Panc1 (cell line): ENCODE data around the gene RHOT2. TPM values are rescaled to one million over a fixed set of nuclear protein-coding genes. Genes with fewer than 3 reads are reported as not detected.

Source experiments
- ATAC-seq: fragments of 200-7000 bp; cut with Tn5 transposase; 2 replicates; pipeline ENCODE4 v1.9.1; 2020; ENCODE audit warnings: mild to moderate bottlenecking, moderate library complexity
- BruUV-seq: library from RNA; stranded (reverse); fragments of 400-500 nt; replicated peaks from 2 replicates; lab custom pipeline; 2021; lab: Mats Ljungman, UMichigan
- CTCF ChIA-PET: fragments of 300-600 bp; sonication (Branson Sonifier 250); formaldehyde crosslinking; loops from one replicate; lab custom pipeline; 2022; ENCODE audit warnings: antibody characterized with exemption; lab: Charles Lee
- POLR2A ChIA-PET: fragments of 300-600 bp; sonication (Branson Sonifier 250); formaldehyde crosslinking; loops from one replicate; lab custom pipeline; 2022; ENCODE audit warnings: antibody characterized with exemption; lab: Charles Lee
- DNase-seq: peaks from one replicate; pipeline ENCODE4 v3.0.0-alpha.2; 2010; ENCODE audit warnings: low read depth, low spot score
- H3K27ac ChIP-seq: 2 replicates; pipeline ENCODE4 v1.5.1; 2011; ENCODE audit warnings: mild to moderate bottlenecking, low read length, inconsistent platforms
- H3K27me3 ChIP-seq: fragments of 200-500 bp; sonication (Bioruptor generic); 2 replicates; pipeline ENCODE4 v1.6.0; 2014; ENCODE audit warnings: low read length, inconsistent platforms; ENCODE audit not compliant: control insufficient read depth, insufficient read depth
- H3K36me3 ChIP-seq: fragments of 200-500 bp; sonication (Bioruptor generic); 2 replicates; pipeline ENCODE4 v1.5.1; 2014; ENCODE audit warnings: inconsistent platforms, mild to moderate bottlenecking, low read length, moderate library complexity; ENCODE audit not compliant: control insufficient read depth, insufficient read depth
- H3K4me1 ChIP-seq: 2 replicates; pipeline ENCODE4 v1.5.1; 2011; ENCODE audit warnings: inconsistent platforms, mild to moderate bottlenecking, low read length, moderate library complexity; ENCODE audit not compliant: control insufficient read depth, insufficient read depth
- H3K4me3 ChIP-seq, 2 experiments: 2 replicates each; pipeline ENCODE4 v1.5.1; 2011 to 2012; ENCODE audit warnings: low read depth in 2 of 2, low read length in 2 of 2, mild to moderate bottlenecking in 2 of 2, inconsistent platforms in 1 of 2, moderate library complexity in 1 of 2
- H3K9me3 ChIP-seq: fragments of 200-500 bp; sonication (Bioruptor generic); 2 replicates; pipeline ENCODE4 v1.5.1; 2014; ENCODE audit warnings: low read depth, mild to moderate bottlenecking, inconsistent platforms, low read length, moderate library complexity; ENCODE audit not compliant: control insufficient read depth, insufficient read depth
- POLR2AphosphoS5 ChIP-seq: IDR thresholded peaks from 2 replicates; pipeline ENCODE4 v1.6.1; 2012; ENCODE audit warnings: mild to moderate bottlenecking, low read depth, low read length, moderate library complexity
- REST ChIP-seq, 2 experiments: IDR thresholded peaks; 2 replicates each; pipeline ENCODE4 v1.6.1; 2011 to 2012; ENCODE audit warnings: low read depth in 2 of 2, control low read depth in 1 of 2, low read length in 1 of 2, mild to moderate bottlenecking in 1 of 2, moderate library complexity in 1 of 2; ENCODE audit not compliant: insufficient read depth in 1 of 2
- SIN3A ChIP-seq: IDR thresholded peaks from 2 replicates; pipeline ENCODE4 v1.6.1; 2012; ENCODE audit warnings: low read depth, mild to moderate bottlenecking, low read length, moderate library complexity, borderline replicate concordance; ENCODE audit not compliant: insufficient read depth
- in situ Hi-C: cut with HindIII; loops from 2 replicates; pipeline ENCODE4 v1.10.0; 2016; ENCODE audit warnings: low sequenced_read_pairs, low pct_unique_long_range_greater_than_20kb
- intact Hi-C: fragments of 100-400 bp; cut with micrococcal nuclease; formaldehyde crosslinking; loops from one replicate; pipeline ENCODE4 v1.10.0; 2022; ENCODE audit not compliant: unreplicated experiment
- total RNA-seq: library from RNA; stranded (reverse); gene quantifications from one replicate; pipeline ENCODE4 v1.2.1, GENCODE V29; 2021; ENCODE audit not compliant: unreplicated experiment

The RHOT2 gene
- total RNA-seq, 1 experiment from 2014 or later: 195 TPM

- peaks cover 55% of the 10 kb centered on the region for H3K4me1 ChIP-seq
- H3K36me3 ChIP-seq: no peaks in the 10 kb centered on the region; the same call in 1 of the 2 replicates
- H3K9me3 ChIP-seq: no peaks in the 10 kb centered on the region
- CTCF ChIA-PET: interaction anchor here (0.6 to 1.1 kb wide), 2 partner anchors 69 to 1251 kb away, joined by 3 to 4 read pairs; no protein-coding TSS in a partner anchor
- POLR2A ChIA-PET: interaction anchor here (0.6 kb wide), 2 partner anchors 327 to 336 kb away, joined by 3 to 4 read pairs; no protein-coding TSS in a partner anchor
- intact Hi-C loops (no loop called here), in situ Hi-C loops (no loop called here)
- no peak for DNase-seq
- H3K4me3 ChIP-seq: peak overlapping the region; percentile 65 to 80
- H3K27me3 ChIP-seq: no peaks in the 10 kb centered on the region
- H3K27ac ChIP-seq: peak overlapping the region; percentile 88
- ATAC-seq: no peak
- BruUV-seq: no TSS peak
- TF ChIP-seq REST (IDR thresholded peaks at IDR 0.05; ENCODE audit: insufficient read depth in 1 of 2, low read depth in 2 of 2, low read length in 1 of 2) (no peak), POLR2AphosphoS5 (no peak; the same call in 1 of the 2 replicates), SIN3A (no peak)
Measured at GRCh38 chr16:716200-716568, 48.3 kb downstream of the RHOT2 start.

DNA sequence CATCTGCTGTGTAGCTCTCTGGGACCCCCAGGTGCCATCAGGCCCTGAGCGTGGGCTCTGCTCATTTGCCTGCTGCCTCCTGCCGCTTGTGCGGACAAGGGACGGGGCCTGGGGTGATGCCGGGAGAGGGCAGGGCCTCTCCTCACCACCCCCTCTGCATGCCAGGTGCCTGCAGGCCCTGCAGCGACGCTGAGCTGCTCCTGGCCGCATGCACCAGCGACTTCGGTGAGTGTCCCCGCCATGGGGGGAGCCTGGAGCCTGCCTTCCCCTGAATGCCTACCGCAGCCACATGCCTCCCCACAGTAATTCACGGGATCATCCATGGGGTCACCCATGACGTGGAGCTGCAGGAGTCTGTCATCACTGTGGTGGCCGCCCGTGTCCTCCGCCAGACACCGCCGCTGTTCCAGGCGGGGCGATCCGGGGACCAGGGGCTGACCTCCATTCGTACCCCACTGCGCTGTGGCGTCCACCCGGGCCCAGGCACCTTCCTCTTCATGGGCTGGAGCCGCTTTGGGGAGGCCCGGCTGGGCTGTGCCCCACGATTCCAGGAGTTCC is 48.9 kb downstream of the RHOT2 start:
- no peak for DNase-seq

More for the DNA sequence above, 48.9 kb downstream of the RHOT2 start:
- Histone ChIP-seq H3K27ac (peak overlapping the region; percentile 88), H3K4me1 (peaks cover 48% of the 10 kb centered on the region), H3K27me3 (no peaks in the 10 kb centered on the region), H3K9me3 (no peaks in the 10 kb centered on the region), H3K4me3 (peak overlapping the region; percentile 65 to 80), H3K36me3 (no peaks in the 10 kb centered on the region; the same call in 1 of the 2 replicates)
- in situ Hi-C loops: no loop called here
- ATAC-seq: no peak
- CTCF ChIA-PET: interaction anchor here (1.1 kb wide), 1 partner anchor 68 kb away, joined by 4 read pairs; no protein-coding TSS in a partner anchor
- TF ChIP-seq SIN3A: 0 out of 2 replicates have a peak, but pooled peaks have one; percentile 8
- TF ChIP-seq REST (IDR thresholded peaks at IDR 0.05; ENCODE audit: insufficient read depth in 1 of 2, low read depth in 2 of 2, low read length in 1 of 2): no peak
- intact Hi-C loops: no loop called here
- BruUV-seq: TSS peak; percentile 49
- POLR2A ChIA-PET: interaction anchor here (0.5 kb wide), 1 partner anchor 626 kb away, joined by 6 read pairs; no protein-coding TSS in a partner anchor
